Uterus (tissue), 2 donors: Measurements from ENCODE around the gene HTT-AS.

Experiments
- CTCF ChIP-seq, 4 experiments: fragments of 200-600 bp in 2 of 4; fragments of 450-650 bp in 2 of 4; sonication (generic) in 2 of 4; IDR thresholded peaks; one replicate each; pipeline ENCODE4 v1.5.1; 2016 to 2019; ENCODE audit warnings: antibody characterized with exemption in 4 of 4, mild to moderate bottlenecking in 2 of 4, moderate library complexity in 1 of 4
- POLR2A ChIP-seq, 2 donors: fragments of 450-650 bp; IDR thresholded peaks; one replicate each; pipeline ENCODE4 v1.6.1; 2016; ENCODE audit warnings: antibody characterized with exemption in 2 of 2, mild to moderate bottlenecking in 1 of 2, moderate library complexity in 1 of 2

DNA sequence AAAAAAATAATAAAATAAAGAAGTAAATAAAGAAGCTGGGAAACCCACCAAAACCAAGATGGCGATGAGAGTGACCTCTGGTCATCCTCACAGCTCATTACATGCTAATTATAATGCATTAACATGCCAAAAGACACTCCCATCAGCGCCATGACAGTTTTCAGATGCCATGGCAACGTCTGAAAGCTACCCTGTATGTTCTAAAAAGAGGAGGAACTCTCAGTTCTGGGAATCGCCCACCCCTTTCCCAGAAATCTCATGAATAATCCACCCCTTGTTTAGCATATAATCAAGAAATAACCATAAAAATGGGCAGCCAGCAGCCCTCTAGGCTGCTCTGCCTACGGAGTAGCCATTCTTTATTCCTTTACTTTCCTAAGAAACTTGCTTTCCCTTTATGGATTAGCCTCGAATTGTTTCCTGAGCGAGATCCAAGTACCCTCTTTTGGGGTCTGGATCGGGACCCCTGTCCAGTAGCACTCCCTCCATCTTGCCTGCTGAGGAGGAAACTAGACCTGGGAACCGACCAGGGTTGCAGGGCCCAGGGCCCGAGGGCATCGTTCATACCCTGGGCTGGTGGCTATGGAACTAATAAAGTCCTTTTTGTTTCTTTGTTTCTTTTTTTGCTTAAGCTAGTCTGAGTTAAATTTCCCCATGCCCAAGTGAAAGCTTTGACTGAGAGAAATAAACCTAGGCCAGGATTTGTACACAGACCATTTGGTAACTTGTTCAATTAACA, 30.9 kb downstream of the HTT-AS start:
- TF ChIP-seq CTCF (IDR thresholded peaks at IDR 0.05) (no peak), POLR2A (IDR thresholded peaks at IDR 0.05) (no peak)
